ENCODE measurements around the gene TNPO3.

TNPO3 gene

DNA sequence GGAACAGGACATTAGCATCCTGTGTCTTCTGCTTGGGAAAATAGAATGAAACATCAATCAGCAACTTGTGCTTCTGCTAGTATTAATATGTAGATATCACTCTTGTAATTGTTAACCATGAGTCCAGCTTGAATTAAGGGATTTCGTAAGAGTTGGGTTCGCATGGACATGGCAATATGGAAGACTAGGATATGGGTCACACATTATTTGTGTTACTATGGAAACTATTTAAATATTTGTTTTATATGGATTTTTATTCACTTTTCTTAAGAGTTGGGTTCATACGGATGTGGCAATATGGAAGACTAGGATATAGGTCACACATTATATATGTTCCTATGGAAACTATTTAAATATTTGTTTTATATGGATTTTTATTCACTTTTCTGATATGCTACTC is 24.5 kb downstream of the TNPO3 start:
- no peak overlapping the region for H3K27ac ChIP-seq (replicated peaks; ENCODE audit: low read length)
- H4K8ac ChIP-seq (ENCODE audit: low read depth, low read length) = no peak overlapping the region
- peaks cover 3 to 22% of the 10 kb centered on the region in 2 donors for H3K9me3 ChIP-seq (replicated peaks in 1 of 2; ENCODE audit: control insufficient read depth in 2 of 2, insufficient read depth in 1 of 2, low read depth in 1 of 2, low read length in 2 of 2)
- H3K4me2 ChIP-seq (ENCODE audit: insufficient read depth, low read length, poor library complexity, severe bottlenecking) = no peak overlapping the region
- no peak overlapping the region for H3K4me3 ChIP-seq (ENCODE audit: low read length in 2 of 2)
- H3K18ac ChIP-seq (ENCODE audit: low read length) = no peak overlapping the region
- H2AK5ac ChIP-seq (ENCODE audit: low read depth, low read length) = no peak overlapping the region
- DNase-seq (ENCODE audit: low spot score) = no peak
- no peak overlapping the region for H2AFZ ChIP-seq (ENCODE audit: low read length)
- H3K4me1 ChIP-seq (ENCODE audit: control insufficient read depth in 2 of 2, insufficient read depth in 1 of 2, low read depth in 1 of 2, low read length in 2 of 2) = no peaks in the 10 kb centered on the region
- no peak overlapping the region for H2BK15ac ChIP-seq (ENCODE audit: low read length)
- no peak overlapping the region for H2BK120ac ChIP-seq (ENCODE audit: low read depth, low read length)
- peaks cover 9% of the 10 kb centered on the region for H3K79me1 ChIP-seq (ENCODE audit: low read depth, low read length)
- H3K9ac ChIP-seq (ENCODE audit: low read depth, low read length, poor library complexity) = no peak overlapping the region
- no peak overlapping the region for H3K14ac ChIP-seq (ENCODE audit: low read length)
- peaks cover 6 to 63% of the 10 kb centered on the region in 2 donors for H3K36me3 ChIP-seq (replicated peaks in 1 of 2; ENCODE audit: control insufficient read depth in 2 of 2, insufficient read depth in 2 of 2, low read length in 2 of 2)
- no peak overlapping the region for H2BK12ac ChIP-seq (ENCODE audit: low read length)
- WGBS, 2 donors (ENCODE audit: extremely low coverage in 2 of 2, insufficient read length in 2 of 2, insufficient replicate concordance in 1 of 2) = no CpG with 5 or more reads among the region's 3 CpGs
- no peak overlapping the region for H2BK5ac ChIP-seq (ENCODE audit: low read length)
- H4K91ac ChIP-seq (ENCODE audit: low read depth, low read length, poor library complexity) = no peak overlapping the region
- H3K23ac ChIP-seq (ENCODE audit: low read depth, low read length, poor library complexity) = no peak overlapping the region
- no peaks in the 10 kb centered on the region for H3K27me3 ChIP-seq (ENCODE audit: control insufficient read depth in 3 of 3, insufficient read depth in 3 of 3, low read depth in 1 of 3, low read length in 3 of 3)
- no peak overlapping the region for H3K4ac ChIP-seq (ENCODE audit: low read length)

DNA sequence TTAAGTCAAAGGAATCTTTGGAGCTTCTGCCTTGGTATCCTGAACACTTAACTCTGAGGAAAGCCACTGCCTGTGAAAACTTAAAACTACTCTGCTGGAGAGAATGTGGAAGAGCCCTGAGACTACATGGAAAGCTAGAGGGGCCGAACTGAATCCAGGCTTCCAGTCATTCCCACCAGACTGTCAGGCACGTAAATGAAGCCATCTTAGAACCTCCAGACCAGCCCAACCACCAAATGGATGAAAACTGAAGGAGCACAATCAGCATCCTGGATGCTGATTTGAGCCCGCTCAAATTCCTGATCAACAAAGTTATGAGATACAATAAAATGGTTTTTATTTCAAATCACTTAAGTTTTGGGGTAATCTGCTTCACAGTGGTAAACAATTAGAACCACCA is 30.8 kb downstream of the TNPO3 start:
- H2BK120ac ChIP-seq (ENCODE audit: low read depth, low read length) = no peak overlapping the region
- H3K36me3 ChIP-seq (replicated peaks in 1 of 2; ENCODE audit: control insufficient read depth in 2 of 2, insufficient read depth in 2 of 2, low read length in 2 of 2) = peaks cover 0 to 16% of the 10 kb centered on the region in 2 donors
- H3K23ac ChIP-seq (ENCODE audit: low read depth, low read length, poor library complexity) = no peak overlapping the region
- peaks cover 2% of the 10 kb centered on the region for H3K79me1 ChIP-seq (ENCODE audit: low read depth, low read length)
- peak overlapping the region; percentile 9 for H3K27ac ChIP-seq (replicated peaks; ENCODE audit: low read length)
- no peaks in the 10 kb centered on the region for H3K4me1 ChIP-seq (ENCODE audit: control insufficient read depth in 2 of 2, insufficient read depth in 1 of 2, low read depth in 1 of 2, low read length in 2 of 2)
- no peak overlapping the region for H3K4me2 ChIP-seq (ENCODE audit: insufficient read depth, low read length, poor library complexity, severe bottlenecking)
- H2BK12ac ChIP-seq (ENCODE audit: low read length) = no peak overlapping the region
- no peak overlapping the region for H4K8ac ChIP-seq (ENCODE audit: low read depth, low read length)
- H4K91ac ChIP-seq (ENCODE audit: low read depth, low read length, poor library complexity) = no peak overlapping the region
- no peak overlapping the region for H3K4me3 ChIP-seq (ENCODE audit: low read length in 2 of 2)
- no peaks in the 10 kb centered on the region for H3K9me3 ChIP-seq (replicated peaks in 1 of 2; ENCODE audit: control insufficient read depth in 2 of 2, insufficient read depth in 1 of 2, low read depth in 1 of 2, low read length in 2 of 2)
- no peak overlapping the region for H3K18ac ChIP-seq (ENCODE audit: low read length)
- H2BK5ac ChIP-seq (ENCODE audit: low read length) = no peak overlapping the region
- DNase-seq (ENCODE audit: low spot score) = no peak
- H3K27me3 ChIP-seq (ENCODE audit: control insufficient read depth in 3 of 3, insufficient read depth in 3 of 3, low read depth in 1 of 3, low read length in 3 of 3) = no peaks in the 10 kb centered on the region
- H2AFZ ChIP-seq (ENCODE audit: low read length) = no peak overlapping the region
- WGBS, 2 donors (ENCODE audit: extremely low coverage in 2 of 2, insufficient read length in 2 of 2, insufficient replicate concordance in 1 of 2) = no CpG with 5 or more reads among the region's 3 CpGs
- no peak overlapping the region for H3K4ac ChIP-seq (ENCODE audit: low read length)
- H3K14ac ChIP-seq (ENCODE audit: low read length) = no peak overlapping the region
- H2AK5ac ChIP-seq (ENCODE audit: low read depth, low read length) = no peak overlapping the region
- no peak overlapping the region for H2BK15ac ChIP-seq (ENCODE audit: low read length)
- no peak overlapping the region for H3K9ac ChIP-seq (ENCODE audit: low read depth, low read length, poor library complexity)

DNA sequence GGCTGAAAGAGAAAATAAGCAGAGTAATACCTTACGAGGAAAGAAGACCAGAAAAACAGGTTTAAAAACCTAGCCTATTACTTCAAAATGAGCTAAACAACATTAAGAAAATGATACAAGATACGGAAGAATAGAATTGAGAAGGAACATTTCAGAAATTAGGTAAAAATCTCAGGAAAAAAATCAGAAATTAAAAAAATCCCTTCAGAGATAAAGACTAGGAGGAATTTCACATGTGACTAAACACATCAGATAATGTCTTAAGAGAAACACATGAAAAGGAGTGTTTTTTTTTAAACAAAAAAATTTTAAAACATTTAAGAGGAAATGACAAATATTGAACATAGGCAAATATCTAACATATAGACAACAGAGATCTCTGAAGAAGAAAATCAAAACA is 33.3 kb downstream of the TNPO3 start:
- Histone ChIP-seq H3K14ac (ENCODE audit: low read length) (no peak overlapping the region), H3K27ac (replicated peaks; ENCODE audit: low read length) (no peak overlapping the region)
- WGBS, 2 donors (ENCODE audit: extremely low coverage in 2 of 2, insufficient read length in 2 of 2, insufficient replicate concordance in 1 of 2) = no CpG with 5 or more reads among the region's 2 CpGs

DNA sequence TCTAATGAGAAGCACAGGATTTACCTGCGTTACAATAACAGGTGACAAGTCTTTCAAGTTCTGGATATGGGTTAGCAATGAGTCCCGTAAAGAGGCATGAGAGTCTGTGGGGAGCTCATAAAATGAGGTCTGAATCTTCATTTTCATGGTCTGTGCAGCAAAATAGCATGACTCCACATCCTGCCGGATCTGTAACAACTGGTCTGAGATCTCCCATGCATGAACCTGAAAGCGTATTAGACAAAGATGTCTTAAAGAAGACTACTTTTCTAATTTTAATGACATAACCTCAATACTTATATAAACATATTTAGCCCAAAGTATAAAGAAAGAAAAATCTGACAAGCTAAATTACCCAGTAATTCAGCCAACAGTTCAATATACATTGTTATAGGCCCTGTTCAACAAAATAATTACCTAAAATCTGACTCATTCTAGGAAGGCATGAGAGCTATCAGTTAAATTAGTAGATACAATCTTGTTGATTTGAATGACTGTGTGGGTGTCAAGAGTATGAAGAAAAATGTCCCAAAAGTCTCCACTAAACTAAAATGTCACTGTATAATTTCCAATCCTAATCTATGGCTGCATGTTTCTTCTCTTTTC is 36.9 kb downstream of the TNPO3 start:
- Histone ChIP-seq H2BK15ac (ENCODE audit: low read length) (no peak overlapping the region), H3K4ac (ENCODE audit: low read length) (no peak overlapping the region), H3K18ac (ENCODE audit: low read length) (no peak overlapping the region), H2BK12ac (ENCODE audit: low read length) (no peak overlapping the region), H3K4me2 (ENCODE audit: insufficient read depth, low read length, poor library complexity, severe bottlenecking) (no peak overlapping the region), H3K9ac (ENCODE audit: low read depth, low read length, poor library complexity) (no peak overlapping the region), H2BK120ac (ENCODE audit: low read depth, low read length) (no peak overlapping the region), H2AFZ (ENCODE audit: low read length) (no peak overlapping the region), H3K27ac (replicated peaks; ENCODE audit: low read length) (no peak overlapping the region), H4K91ac (ENCODE audit: low read depth, low read length, poor library complexity) (no peak overlapping the region), H3K9me3 (replicated peaks in 1 of 2; ENCODE audit: control insufficient read depth in 2 of 2, insufficient read depth in 1 of 2, low read depth in 1 of 2, low read length in 2 of 2) (no peaks in the 10 kb centered on the region), H3K79me1 (ENCODE audit: low read depth, low read length) (no peaks in the 10 kb centered on the region), H4K8ac (ENCODE audit: low read depth, low read length) (no peak overlapping the region), H3K14ac (ENCODE audit: low read length) (no peak overlapping the region), H3K4me1 (ENCODE audit: control insufficient read depth in 2 of 2, insufficient read depth in 1 of 2, low read depth in 1 of 2, low read length in 2 of 2) (no peaks in the 10 kb centered on the region), H3K23ac (ENCODE audit: low read depth, low read length, poor library complexity) (no peak overlapping the region), H2BK5ac (ENCODE audit: low read length) (no peak overlapping the region), H3K36me3 (replicated peaks in 1 of 2; ENCODE audit: control insufficient read depth in 2 of 2, insufficient read depth in 2 of 2, low read length in 2 of 2) (peaks cover 8 to 63% of the 10 kb centered on the region in 2 donors), H2AK5ac (ENCODE audit: low read depth, low read length) (no peak overlapping the region), H3K27me3 (ENCODE audit: control insufficient read depth in 3 of 3, insufficient read depth in 3 of 3, low read depth in 1 of 3, low read length in 3 of 3) (no peaks in the 10 kb centered on the region), H3K4me3 (ENCODE audit: low read length in 2 of 2) (no peak overlapping the region)
- no peak for DNase-seq (ENCODE audit: low spot score)
- WGBS, 2 donors (ENCODE audit: extremely low coverage in 2 of 2, insufficient read length in 2 of 2, insufficient replicate concordance in 1 of 2) = no CpG with 5 or more reads among the region's 4 CpGs

More for the DNA sequence above, 33.3 kb downstream of the TNPO3 start:
- peaks cover 2 to 27% of the 10 kb centered on the region in 2 donors for H3K36me3 ChIP-seq (replicated peaks in 1 of 2; ENCODE audit: control insufficient read depth in 2 of 2, insufficient read depth in 2 of 2, low read length in 2 of 2)
- no peak overlapping the region for H3K4me3 ChIP-seq (ENCODE audit: low read length in 2 of 2)
- H2BK15ac ChIP-seq (ENCODE audit: low read length) = no peak overlapping the region
- H3K79me1 ChIP-seq (ENCODE audit: low read depth, low read length) = no peaks in the 10 kb centered on the region
- H4K8ac ChIP-seq (ENCODE audit: low read depth, low read length) = no peak overlapping the region
- H3K4me1 ChIP-seq (ENCODE audit: control insufficient read depth in 2 of 2, insufficient read depth in 1 of 2, low read depth in 1 of 2, low read length in 2 of 2) = no peaks in the 10 kb centered on the region
- H3K9ac ChIP-seq (ENCODE audit: low read depth, low read length, poor library complexity) = no peak overlapping the region
- H2AFZ ChIP-seq (ENCODE audit: low read length) = no peak overlapping the region
- H2BK5ac ChIP-seq (ENCODE audit: low read length) = no peak overlapping the region
- no peak overlapping the region for H3K4me2 ChIP-seq (ENCODE audit: insufficient read depth, low read length, poor library complexity, severe bottlenecking)
- no peaks in the 10 kb centered on the region for H3K9me3 ChIP-seq (replicated peaks in 1 of 2; ENCODE audit: control insufficient read depth in 2 of 2, insufficient read depth in 1 of 2, low read depth in 1 of 2, low read length in 2 of 2)
- H4K91ac ChIP-seq (ENCODE audit: low read depth, low read length, poor library complexity) = no peak overlapping the region
- no peak for DNase-seq (ENCODE audit: low spot score)
- H2BK12ac ChIP-seq (ENCODE audit: low read length) = no peak overlapping the region
- H3K23ac ChIP-seq (ENCODE audit: low read depth, low read length, poor library complexity) = no peak overlapping the region
- no peak overlapping the region for H2AK5ac ChIP-seq (ENCODE audit: low read depth, low read length)
- no peak overlapping the region for H3K4ac ChIP-seq (ENCODE audit: low read length)
- H3K27me3 ChIP-seq (ENCODE audit: control insufficient read depth in 3 of 3, insufficient read depth in 3 of 3, low read depth in 1 of 3, low read length in 3 of 3) = no peaks in the 10 kb centered on the region
- H3K18ac ChIP-seq (ENCODE audit: low read length) = no peak overlapping the region
- H2BK120ac ChIP-seq (ENCODE audit: low read depth, low read length) = no peak overlapping the region

Measured in neuronal stem cell (in vitro differentiated cells).